ENCODE measurements around the gene LYZL1.
"Not testable (repeated sequence)": the region's sequence is repeated elsewhere in the genome, so short reads cannot be mapped to it uniquely, and the experiment has no call there.

Gene LYZL1

DNA sequence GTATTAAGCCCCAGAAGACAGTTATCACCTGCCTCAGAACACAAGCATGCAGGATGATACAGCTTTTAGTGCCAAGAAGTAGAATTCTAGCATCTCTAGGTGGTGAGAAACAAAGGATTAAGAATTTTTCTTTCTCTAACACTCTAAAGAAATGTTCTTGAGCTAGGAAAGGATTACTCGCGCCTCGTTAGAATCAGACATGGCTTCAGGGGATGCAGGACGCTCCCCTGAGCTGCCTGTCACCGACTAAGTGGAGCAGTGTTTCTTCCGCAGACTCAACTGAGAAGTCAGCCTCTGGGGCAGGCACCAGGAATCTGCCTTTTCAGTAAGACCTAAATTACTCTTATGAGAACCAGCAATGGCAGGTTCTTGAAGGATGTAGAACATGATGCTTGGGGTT is at the start of gene LYZL1:
Gene LYZL1 (plus strand): TSS at position 165 of the 400 bp plus-strand sequence. CDS start 2,798 bp downstream, outside the sequence.
- not testable (repeated sequence) for DNase-seq

DNA sequence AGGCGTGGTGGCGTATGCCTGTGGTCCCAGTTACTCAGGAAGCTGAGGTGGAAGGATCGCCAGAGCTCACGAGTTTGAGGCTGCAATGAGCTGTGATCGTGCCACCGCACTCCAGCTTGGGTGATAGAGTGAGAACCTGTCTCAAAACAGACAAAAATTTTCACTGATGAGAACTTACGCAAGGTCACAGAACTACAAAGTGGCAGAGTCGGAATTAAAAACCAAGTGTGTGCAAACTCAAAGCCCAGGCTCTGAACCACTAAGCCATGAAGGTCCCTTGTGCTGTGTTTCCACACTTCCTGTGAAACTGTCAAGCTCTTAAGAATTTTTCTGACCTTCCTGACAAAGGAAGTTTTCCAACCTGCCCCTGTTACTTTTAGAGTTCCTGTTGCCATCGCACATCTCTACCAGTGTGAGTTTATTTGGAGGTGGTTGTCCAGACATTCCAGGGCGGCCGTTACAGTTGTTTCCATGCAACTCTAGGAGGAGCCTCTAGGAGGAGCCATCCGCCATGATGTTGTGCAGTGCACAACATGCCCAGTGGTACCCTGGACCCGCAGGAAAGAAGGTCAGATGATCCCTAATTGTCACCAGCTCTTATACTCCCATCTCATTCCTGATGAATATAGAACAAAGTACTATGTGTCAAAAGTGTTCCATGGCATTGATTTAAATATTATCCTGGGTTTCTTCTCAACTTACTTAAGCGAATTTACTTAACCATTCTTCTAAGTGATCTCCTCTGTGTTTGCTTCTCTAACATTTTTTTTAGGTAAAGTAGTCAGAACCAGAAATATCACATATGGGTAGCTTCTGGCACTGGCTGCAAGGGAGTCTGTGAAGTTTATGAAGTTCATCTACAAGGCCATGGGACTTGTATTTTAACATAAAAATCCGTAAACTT is 49.0 kb upstream of the LYZL1 start:
- peak in 1 of 56 donors; percentile 7 for DNase-seq

DNA sequence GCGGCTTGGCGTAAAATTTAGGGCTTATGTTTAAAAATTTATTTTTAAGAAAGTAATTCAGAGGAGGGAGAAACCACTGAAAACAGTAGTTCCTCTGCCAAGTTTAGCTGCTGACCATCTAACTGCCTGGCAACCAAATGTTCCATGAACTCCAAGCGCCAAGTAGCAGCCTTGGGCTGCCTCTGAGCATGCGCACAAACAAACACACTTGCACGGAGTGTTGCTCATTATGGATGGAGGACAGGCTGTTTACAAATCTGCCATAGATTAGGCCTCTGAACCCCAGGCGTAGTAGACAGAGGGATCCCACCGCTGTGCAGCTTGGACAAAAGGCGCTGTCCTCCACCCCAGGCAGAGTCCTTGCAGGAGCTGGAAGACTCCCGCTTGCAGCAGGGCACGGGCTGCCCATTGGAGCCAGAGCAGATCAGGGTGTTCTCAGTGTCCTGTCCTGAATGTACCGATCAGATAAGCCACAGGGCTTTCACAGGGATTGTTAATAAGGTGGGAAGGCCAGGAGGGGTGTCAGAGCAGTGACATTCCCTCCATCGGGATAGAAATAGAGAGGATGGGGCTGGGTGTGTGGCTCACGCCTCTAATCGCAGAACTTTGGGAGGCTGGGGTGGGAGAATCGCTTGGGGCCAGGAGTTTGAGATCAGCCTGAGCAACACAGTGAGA is 47.7 kb upstream of the LYZL1 start:
- DNase-seq: peak in 33 of 56 donors; percentile 4 to 70 (median 28)

DNA sequence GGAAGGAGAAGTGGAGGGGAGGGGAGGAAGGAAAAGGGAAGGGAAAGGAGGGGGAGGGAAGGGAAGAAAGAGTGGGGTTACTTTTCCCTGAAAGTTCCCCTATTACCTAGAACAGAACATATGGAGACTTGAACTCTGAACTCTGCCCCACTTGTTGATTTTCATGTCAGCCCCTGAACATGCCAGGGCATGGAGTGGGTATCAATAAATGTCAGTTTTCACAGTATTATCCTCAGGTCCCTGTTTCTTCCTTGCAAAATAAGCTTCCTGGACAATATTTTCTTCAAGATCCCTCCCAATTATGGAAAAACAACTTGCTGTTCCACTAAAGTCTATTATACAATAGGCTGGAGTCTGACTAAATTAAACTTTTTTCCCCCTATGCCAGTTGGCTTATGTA is 46.9 kb upstream of the LYZL1 start:
- no peak for DNase-seq

DNA sequence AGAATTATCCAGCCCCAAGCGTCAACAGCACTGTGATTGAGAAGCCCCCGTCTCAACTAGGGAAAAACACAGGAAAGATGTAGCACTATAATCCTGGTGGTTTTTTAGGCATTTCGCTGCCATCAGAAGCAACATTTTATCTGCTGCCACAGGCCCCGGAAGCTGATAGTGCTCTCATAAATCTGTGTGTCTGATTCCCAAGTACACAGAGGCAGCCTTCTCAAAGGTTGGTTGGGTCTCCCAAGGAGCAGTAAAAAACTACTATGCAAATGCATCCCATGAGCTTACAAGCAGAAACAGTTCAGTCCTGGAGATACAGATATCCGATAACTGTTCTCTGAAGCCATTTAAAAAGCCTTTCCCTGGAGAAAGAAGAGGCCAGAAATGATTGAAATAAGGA is 45.8 kb upstream of the LYZL1 start:
- DNase-seq: no peak

DNA sequence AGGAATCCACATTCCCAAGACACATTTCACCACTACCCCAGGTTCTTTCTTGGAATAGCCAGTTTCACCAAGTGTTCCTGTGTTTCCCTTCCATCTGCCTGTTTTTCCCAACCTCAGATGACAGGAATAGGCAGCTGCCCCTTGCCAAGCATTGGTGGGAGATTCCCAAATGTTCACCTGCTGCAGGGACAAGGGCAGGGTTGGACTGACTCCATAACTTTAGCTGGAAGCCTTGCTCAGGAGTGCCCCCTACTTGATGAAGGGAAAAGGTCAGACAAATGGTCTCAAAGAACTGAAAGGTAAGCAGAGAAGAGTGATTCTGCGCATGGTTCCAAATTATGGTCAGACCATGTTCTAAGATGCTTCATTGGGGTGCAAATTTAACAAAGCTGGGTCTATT is 45.1 kb upstream of the LYZL1 start:
- DNase-seq: no peak

DNA sequence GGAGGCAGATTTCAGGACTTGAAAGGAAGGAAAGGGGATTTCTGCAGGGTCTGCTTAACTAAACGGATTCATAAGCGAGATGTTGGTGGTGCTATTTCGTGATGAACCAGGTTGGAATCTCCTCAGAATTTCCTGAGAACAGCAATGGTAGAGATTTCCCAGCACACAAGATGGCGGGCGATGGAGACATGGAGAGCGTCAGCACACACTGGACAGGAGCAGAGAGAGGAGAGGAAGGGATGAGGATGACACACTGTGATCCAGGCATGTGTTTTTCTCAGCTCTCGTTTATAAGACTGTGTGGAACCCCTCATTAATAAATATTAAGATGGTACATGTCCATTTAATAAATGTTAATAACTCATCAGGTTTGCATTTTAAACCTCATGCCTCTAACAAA is 43.9 kb upstream of the LYZL1 start:
- DNase-seq: no peak

DNA sequence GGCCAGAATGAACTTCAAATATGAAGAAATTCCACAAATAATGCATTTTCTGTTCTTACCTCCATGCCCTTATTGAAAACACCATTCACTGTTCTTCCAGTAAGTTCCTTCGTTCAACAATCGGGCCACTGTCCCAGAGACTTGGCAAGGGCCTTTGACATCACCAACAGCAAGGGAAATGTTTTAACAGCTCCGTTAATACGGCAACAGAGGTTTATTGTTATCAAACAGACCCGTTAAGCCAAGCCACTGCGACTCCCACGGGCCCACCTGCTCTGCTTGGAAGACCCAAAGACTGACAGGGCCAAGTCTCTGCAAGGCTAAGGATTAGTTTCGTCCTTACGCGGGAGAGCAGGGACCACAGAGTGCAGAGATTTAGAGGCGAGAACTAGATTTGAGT is 43.4 kb upstream of the LYZL1 start:
- peak in 54 of 56 donors; percentile 11 to 83 (median 64) for DNase-seq

DNA sequence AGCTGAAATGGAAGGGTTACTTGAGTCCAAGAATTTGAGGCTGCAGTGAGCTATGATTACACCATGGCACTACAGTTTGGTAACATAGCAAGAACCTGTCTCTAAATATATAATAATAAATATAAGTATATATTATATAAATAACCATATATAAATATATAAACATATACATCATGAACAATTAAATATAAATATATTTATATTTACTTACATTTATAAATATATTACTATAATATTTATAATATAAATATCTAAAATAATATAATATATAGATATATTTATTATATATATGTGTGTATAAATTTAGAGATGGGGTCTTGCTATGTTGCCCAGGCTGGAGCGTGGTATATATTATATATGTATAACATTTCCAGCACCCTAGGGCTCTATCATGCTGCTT is 42.4 kb upstream of the LYZL1 start:
- DNase-seq: no peak

DNA sequence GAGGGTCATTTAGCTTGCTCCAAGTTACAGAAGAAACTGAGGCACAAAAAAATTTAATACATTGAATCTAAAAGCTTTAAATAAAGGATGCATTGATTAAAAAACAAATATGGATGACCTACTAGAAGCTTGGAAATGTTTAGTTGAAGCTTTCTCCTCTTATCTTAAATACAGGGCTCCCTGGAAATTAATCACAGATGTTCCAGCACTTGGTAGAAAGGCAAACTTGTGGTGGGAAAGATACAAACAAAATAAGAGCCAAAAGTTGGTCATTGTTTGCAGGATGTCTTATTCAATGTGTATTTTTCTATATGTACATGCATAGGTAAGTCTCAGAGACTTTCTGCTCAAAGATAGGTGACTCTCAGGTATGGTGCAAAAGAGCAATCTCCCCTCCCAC is 40.7 kb upstream of the LYZL1 start:
- DNase-seq: no peak

DNA sequence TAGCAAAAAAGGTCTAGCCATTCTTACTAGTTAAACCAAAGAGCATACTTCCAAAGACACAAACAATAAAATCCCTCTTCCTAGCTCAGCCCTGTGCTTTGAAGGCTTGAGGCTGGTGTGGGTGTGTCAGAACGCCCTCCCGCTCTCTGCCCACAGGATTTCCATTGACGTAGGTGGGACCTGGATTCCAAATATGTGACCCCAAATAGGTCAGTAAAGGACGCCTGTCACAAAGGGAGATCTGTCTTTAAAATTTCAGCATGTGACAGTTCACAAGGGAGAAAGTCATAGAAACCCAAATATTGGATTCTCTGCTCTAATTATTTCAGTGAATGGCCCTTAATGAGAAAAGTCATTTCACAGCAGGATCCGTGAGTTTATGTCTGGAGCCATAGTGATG is 39.9 kb upstream of the LYZL1 start:
- DNase-seq: no peak

DNA sequence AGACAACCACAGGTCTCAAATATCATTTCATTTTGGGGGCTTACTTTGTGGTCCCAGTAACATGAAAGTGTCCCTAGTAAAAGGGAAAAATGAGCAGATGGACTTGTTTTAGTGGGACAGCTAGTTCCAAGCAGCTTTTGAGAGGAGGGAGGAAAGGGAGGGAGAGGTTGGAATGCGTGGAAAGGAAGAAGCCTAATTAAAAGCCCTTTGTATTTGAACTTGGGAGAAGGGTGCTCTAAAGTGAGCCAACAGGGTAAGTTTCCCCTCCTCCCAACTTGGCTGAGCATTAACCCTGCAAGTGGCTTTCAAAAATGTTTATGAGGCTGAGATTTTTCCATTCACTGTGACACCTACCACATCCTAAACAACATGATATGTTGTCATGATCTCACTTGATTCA is 38.8 kb upstream of the LYZL1 start:
- peak in 1 of 56 donors; percentile 3 for DNase-seq

DNA sequence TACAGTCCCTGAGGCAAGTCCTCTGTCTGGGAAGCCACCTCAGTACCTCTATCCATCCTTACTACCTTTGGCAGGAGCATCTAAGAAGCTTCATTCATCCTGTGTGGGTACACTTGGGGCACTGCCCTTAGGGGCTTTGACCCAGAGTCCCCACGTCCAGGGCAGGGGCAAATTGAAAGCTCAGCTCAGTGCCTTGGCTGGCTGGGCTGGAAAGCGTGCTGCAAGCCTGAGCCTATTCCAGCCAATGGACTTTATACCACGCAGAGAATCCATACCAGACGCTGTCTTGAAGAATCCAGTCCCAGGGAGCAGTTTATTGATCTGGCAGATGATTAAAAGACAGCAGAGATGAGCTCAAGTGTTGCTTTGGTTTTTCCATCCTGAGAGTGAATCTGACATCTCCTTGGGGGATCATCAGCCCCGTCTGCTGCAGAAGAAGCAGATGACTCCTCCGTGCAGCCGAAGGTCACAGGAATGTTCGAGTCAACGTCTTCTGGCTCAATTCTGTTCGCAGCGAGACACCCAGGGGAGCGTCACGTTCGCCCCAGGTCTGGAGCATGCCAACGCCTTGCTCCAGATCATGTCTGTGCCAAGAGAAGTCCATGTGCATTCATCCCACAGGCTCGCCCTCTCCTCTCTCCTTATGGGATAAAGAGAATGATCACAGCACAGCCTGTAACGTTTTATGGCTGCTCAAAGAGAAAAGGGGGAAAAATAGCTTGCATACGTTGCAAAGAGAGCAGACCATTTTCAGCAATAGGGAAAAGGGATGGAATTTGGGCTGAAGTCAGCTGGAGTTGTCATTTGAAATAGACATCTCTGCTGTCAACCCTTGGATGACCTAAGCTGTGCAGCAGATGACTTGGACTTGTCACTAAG is 35.8 kb upstream of the LYZL1 start:
- DNase-seq: no peak

DNA sequence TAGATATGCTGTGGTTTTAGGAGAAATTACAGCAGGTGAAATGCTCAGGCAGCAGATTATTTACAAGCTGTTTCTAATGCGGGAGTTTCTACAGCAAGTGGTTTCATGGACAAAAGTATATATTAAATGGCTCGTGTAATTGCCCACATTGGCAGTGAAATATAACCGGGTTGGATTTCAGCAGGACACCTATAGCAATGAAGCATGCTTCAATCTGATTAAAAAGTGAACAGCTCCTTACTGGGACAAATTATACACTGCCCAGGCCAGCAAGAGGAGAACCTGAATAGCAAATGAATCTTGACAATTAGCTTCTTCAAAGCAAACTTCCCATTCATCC is 35.2 kb upstream of the LYZL1 start:
- no peak for DNase-seq

DNA sequence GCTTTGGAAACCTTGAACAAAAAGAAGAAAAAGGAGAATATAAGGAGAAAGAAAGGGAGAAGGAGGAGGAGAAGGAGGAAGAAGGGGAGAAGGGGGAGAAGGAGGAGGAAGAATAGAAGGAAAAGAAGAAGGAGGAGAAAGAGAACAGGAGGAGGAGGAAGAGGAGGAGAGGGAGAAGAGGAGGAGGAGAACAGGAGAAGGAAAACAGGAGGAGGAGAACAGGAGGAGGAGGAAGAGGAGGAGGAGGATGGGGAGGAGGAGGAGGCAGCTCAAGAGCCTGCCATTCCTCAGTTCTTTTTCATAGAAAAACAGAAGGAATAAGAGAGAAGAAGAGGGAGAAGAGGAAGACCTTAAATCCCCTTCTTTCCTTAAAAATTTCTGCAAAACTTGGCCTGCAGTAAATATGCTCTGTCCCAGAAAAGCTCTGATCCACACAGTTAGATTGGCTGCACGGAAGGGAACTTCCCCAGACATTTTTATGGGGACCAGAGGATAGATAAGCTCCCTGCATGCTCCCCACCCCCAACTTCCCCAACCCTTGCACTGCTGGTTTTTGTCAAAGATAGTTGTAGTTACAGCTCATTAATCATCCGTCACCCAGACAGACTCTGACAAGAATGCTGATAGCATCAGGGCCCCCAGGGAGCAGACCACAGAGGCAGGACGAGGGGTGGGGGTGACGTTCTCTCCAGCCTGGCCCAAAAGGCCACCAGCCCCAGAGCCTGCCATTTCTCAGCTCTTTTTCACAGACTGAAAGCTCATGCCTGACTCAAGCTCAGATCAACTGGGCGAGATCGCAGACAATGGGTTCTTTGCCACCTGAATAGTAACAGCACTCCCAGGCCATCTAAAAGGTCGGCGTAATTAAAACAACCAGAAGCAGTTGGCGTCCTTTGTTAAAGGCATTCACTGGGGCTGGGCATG is 34.5 kb upstream of the LYZL1 start:
- no peak for DNase-seq

DNA sequence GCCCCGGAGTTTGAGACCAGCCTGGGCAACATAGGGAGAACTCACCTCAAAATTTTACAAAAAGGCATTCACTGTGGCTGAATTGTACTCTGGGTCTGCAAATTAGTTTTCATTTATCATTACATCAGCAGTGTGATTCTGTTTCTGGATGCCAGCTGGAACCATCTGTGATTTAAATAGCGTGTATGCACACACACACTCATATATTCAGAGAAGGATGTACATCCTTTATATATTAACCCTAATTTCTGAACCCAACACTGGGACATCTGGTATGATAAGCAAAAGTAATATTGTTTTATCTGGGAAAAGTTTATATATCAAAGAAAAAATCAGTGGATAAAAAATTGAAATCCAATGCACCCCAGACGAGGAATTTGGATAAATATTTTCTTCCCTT is 33.8 kb upstream of the LYZL1 start:
- DNase-seq: no peak

DNA sequence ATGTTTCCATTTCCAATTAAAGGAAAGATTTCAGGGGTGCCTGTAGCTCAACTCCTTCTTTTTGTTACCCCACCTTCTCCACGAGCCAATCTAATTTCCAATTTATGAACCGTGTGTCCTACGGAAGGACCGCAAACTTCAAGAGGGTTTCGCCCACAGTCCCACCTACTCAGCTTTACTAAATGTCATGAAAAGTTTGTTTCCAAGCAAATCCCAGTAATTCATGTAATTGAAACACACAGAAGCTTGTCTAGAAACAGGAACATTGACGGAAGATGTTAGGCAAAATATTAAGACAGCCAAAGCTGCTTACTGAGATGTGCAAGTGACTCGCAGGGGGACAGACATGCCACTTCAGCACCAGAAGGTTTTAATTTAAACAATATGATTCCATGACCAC is 32.9 kb upstream of the LYZL1 start:
- DNase-seq: no peak

DNA sequence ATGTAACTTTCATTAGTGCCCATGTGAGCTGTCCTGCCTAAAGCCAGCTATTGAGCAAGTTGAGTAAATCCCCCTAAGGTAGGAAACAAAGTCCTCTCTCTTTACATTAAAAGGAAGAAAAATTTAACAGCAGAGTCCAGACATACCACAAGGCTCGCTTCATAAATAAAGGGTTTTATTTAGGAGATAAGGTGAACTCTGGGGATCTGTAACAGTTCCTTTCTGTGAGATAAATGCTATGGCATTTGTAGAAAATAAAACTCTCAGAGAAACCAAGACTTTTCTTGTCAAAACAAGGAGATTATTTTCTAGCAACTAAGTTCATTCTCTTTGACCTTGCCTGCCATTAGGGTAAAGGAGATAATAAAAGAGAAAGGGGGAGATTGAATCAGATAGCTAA is 32.3 kb upstream of the LYZL1 start:
- DNase-seq: no peak

DNA sequence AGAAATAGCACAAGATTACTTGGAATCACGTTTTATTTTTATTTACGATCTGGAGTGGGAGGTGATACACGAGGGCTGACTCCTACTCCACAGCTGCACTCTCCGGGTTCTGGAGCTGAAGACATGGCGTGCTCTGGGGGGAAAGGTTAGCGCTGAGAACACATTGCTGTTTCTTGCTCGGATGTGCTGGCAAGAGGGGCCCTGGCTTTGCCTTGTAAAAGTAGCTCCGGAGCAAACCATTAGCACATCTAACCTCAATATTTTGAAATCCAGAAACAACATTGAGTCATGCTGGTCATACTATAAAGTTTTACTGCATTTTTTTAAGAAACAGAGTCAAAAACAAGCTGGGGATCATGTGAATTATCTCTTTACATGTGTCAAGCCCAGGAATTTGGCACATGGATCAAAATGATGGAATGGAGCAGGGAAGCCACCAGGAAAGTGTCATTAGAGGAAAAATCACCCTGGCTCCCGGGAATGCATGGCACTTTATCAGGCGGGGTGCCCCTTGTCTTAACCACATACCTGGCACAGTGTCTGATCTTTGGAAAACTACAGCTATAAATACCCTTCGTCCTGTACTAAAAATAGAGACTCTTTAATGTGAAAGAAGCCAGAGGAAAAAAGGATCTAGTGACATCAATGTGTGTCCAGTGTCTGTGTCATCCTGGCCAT is 31.6 kb upstream of the LYZL1 start:
- DNase-seq: no peak

DNA sequence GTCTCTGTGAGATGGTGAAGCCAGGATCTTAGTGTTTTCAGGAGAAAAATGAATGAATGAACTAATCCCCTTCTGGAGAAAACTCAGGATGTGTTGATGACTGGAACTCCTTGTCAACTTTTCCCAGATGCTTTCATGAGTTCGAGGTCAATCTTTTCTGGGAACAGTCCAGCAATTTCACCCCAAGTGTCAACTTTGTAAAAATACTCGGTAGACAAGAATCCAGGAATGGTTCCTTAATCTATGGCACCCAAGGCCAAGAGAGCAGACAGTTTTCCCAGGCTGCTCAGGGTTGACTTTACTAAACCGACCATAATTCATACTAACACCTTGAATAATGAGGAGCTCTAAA is 31.1 kb upstream of the LYZL1 start:
- DNase-seq: no peak

Measured in nucleus accumbens (tissue), 56 donors.